Common myeloid progenitor, CD34-positive (primary cell): Measurements from ENCODE around the gene BICC1.

Source experiments
- CTCF ChIA-PET: fragments of 350-600 bp; sonication (Branson Sonifier 250); formaldehyde crosslinking; loops from one replicate; lab custom pipeline; 2021; ENCODE audit warnings: antibody characterized with exemption; lab: Charles Lee
- POLR2A ChIA-PET: fragments of 350-600 bp; sonication (Branson Sonifier 250); formaldehyde crosslinking; loops from one replicate; lab custom pipeline; 2021; ENCODE audit warnings: antibody characterized with exemption; lab: Charles Lee
- DNase-seq, 3 donors: peaks; one replicate each; pipeline versions ENCODE4 v3.0.0 to v3.0.0-alpha.2; 2013
- H3K27ac ChIP-seq, 2 experiments: 1 replicate in 1 of 2; 2 replicates in 1 of 2; pipeline ENCODE4 v1.7.0; 2013; ENCODE audit warnings: inconsistent platforms in 2 of 2, low read length in 2 of 2, mild to moderate bottlenecking in 2 of 2, low read depth in 1 of 2, moderate library complexity in 1 of 2; ENCODE audit not compliant: severe bottlenecking in 2 of 2, insufficient read depth in 1 of 2, poor library complexity in 1 of 2
- H3K27me3 ChIP-seq, 5 experiments: replicated peaks in 2 of 5; 1 replicate in 3 of 5; 2 replicates in 2 of 5; pipeline versions ENCODE4 v1.6.1 to v1.7.0; 2013; ENCODE audit warnings: low read length in 4 of 5, mild to moderate bottlenecking in 2 of 5, moderate library complexity in 2 of 5, inconsistent platforms in 1 of 5; ENCODE audit not compliant: insufficient read depth in 5 of 5, control insufficient read depth in 4 of 5
- H3K36me3 ChIP-seq, 4 experiments: 1 replicate in 2 of 4; 2 replicates in 2 of 4; pipeline versions ENCODE4 v1.6.1 to v1.7.0; 2013; ENCODE audit warnings: low read length in 3 of 4, control low read depth in 1 of 4, mild to moderate bottlenecking in 1 of 4; ENCODE audit not compliant: control insufficient read depth in 4 of 4, insufficient read depth in 4 of 4
- H3K4me1 ChIP-seq, 4 experiments: 1 replicate in 3 of 4; 2 replicates in 1 of 4; pipeline versions ENCODE4 v1.6.1 to v1.7.1; 2013; ENCODE audit warnings: low read length in 3 of 4, mild to moderate bottlenecking in 3 of 4, control low read depth in 1 of 4, inconsistent platforms in 1 of 4, moderate library complexity in 1 of 4; ENCODE audit not compliant: control insufficient read depth in 4 of 4, insufficient read depth in 4 of 4; ENCODE audit errors: control extremely low read depth in 1 of 4
- H3K4me3 ChIP-seq, 7 experiments: 1 replicate in 4 of 7; 2 replicates in 3 of 7; pipeline versions ENCODE4 v1.5.1 to v1.7.0; 2013; ENCODE audit warnings: mild to moderate bottlenecking in 7 of 7, low read length in 6 of 7, moderate library complexity in 6 of 7, inconsistent platforms in 2 of 7, low read depth in 2 of 7, control low read depth in 1 of 7; ENCODE audit not compliant: insufficient read depth in 4 of 7, control insufficient read depth in 1 of 7; ENCODE audit errors: extremely low read depth in 1 of 7
- H3K9me3 ChIP-seq, 5 experiments: 1 replicate in 4 of 5; 2 replicates in 1 of 5; pipeline versions ENCODE4 v1.6.1 to v1.7.1; 2013; ENCODE audit warnings: low read length in 4 of 5, mild to moderate bottlenecking in 2 of 5, inconsistent platforms in 1 of 5, low read depth in 1 of 5, moderate library complexity in 1 of 5; ENCODE audit not compliant: control insufficient read depth in 4 of 5, insufficient read depth in 2 of 5; ENCODE audit errors: control extremely low read depth in 1 of 5
- WGBS: methylation state at CpG from one replicate; pipeline ENCODE4 v1.1.5; 2013; ENCODE audit not compliant: insufficient coverage; 5-methylcytosine and 5-hydroxymethylcytosine counted together

Gene BICC1

GRCh38 chr10:58747687-58748086, 235.0 kb downstream of the BICC1 start:
- H3K9me3 ChIP-seq, result no peaks in the 10 kb centered on the region
- POLR2A ChIA-PET, result interaction anchor here (0.6 kb wide), 1 partner anchor 343 kb away, joined by 3 read pairs; no protein-coding TSS in a partner anchor
- no peak overlapping the region for H3K27ac ChIP-seq
- DNase-seq, result no peak
- no peaks in the 10 kb centered on the region for H3K36me3 ChIP-seq
- no peaks in the 10 kb centered on the region for H3K27me3 ChIP-seq
- H3K4me3 ChIP-seq, result no peak overlapping the region
- no peaks in the 10 kb centered on the region for H3K4me1 ChIP-seq
- CTCF ChIA-PET, result no interaction called here
- no CpG with 5 or more reads among the region's 2 CpGs for WGBS

- Histone ChIP-seq H3K27me3 (no peaks in the 10 kb centered on the region), H3K9me3 (no peaks in the 10 kb centered on the region), H3K4me1 (peaks cover 0 to 5% (median 0%) of the 10 kb centered on the region in 4 experiments), H3K27ac (no peak overlapping the region), H3K36me3 (no peaks in the 10 kb centered on the region), H3K4me3 (no peak overlapping the region)
- POLR2A ChIA-PET, result no interaction called here
- 61% methylated on average over 3 of the region's 3 CpGs for WGBS
- no peak for DNase-seq
- CTCF ChIA-PET, result no interaction called here
Measured at GRCh38 chr10:58752665-58753064, 240.0 kb downstream of the BICC1 start.

- H3K9me3 ChIP-seq, result no peaks in the 10 kb centered on the region
- 100% methylated on average over 1 of the region's 2 CpGs for WGBS
- H3K27ac ChIP-seq, result no peak overlapping the region
- CTCF ChIA-PET, result no interaction called here
- H3K4me1 ChIP-seq, result peaks cover 0 to 5% (median 0%) of the 10 kb centered on the region in 4 experiments
- no peak for DNase-seq
- POLR2A ChIA-PET, result no interaction called here
- H3K27me3 ChIP-seq, result no peaks in the 10 kb centered on the region
- no peak overlapping the region for H3K4me3 ChIP-seq
- no peaks in the 10 kb centered on the region for H3K36me3 ChIP-seq
Measured at GRCh38 chr10:58753425-58753824, 240.8 kb downstream of the BICC1 start.

- no peak overlapping the region for H3K27ac ChIP-seq
- WGBS, result 100% methylated on average over 3 of the region's 4 CpGs
- H3K36me3 ChIP-seq, result no peaks in the 10 kb centered on the region
- peaks cover 0 to 5% (median 0%) of the 10 kb centered on the region in 4 experiments for H3K4me1 ChIP-seq
- no peaks in the 10 kb centered on the region for H3K9me3 ChIP-seq
- H3K4me3 ChIP-seq, result no peak overlapping the region
- H3K27me3 ChIP-seq, result no peaks in the 10 kb centered on the region
- CTCF ChIA-PET, result no interaction called here
- DNase-seq, result no peak
- POLR2A ChIA-PET, result no interaction called here
Measured at GRCh38 chr10:58754469-58755339, 242.0 kb downstream of the BICC1 start.

- Histone ChIP-seq H3K9me3 (no peaks in the 10 kb centered on the region), H3K4me3 (no peak overlapping the region), H3K27me3 (no peaks in the 10 kb centered on the region), H3K36me3 (no peaks in the 10 kb centered on the region), H3K27ac (no peak overlapping the region), H3K4me1 (peaks cover 0 to 5% (median 0%) of the 10 kb centered on the region in 4 experiments)
- 100% methylated on average over 1 of the region's 1 CpG for WGBS
- DNase-seq, result no peak
- ChIA-PET POLR2A (no interaction called here), CTCF (no interaction called here)
Measured at GRCh38 chr10:58755340-58755610, 242.6 kb downstream of the BICC1 start.

GRCh38 chr10:58755677-58756076, 243.0 kb downstream of the BICC1 start:
- H3K27ac ChIP-seq, result no peak overlapping the region
- H3K27me3 ChIP-seq, result no peaks in the 10 kb centered on the region
- peak in 1 of 3 donors; percentile 17 for DNase-seq
- ChIA-PET CTCF (no interaction called here), POLR2A (no interaction called here)
- WGBS, result 75% methylated on average over 4 of the region's 4 CpGs
- no peaks in the 10 kb centered on the region for H3K36me3 ChIP-seq
- no peaks in the 10 kb centered on the region for H3K9me3 ChIP-seq
- H3K4me1 ChIP-seq, result peaks cover 0 to 5% (median 0%) of the 10 kb centered on the region in 4 experiments
- H3K4me3 ChIP-seq, result peak overlapping the region in 3 of 7 experiments; percentile 11 to 22 (median 13)

GRCh38 chr10:58756130-58756719, 243.6 kb downstream of the BICC1 start:
- 50% methylated on average over 1 of the region's 6 CpGs for WGBS
- no peak for DNase-seq
- Histone ChIP-seq H3K4me3 (peak overlapping the region in 2 of 7 experiments; percentile 11 to 13), H3K27ac (no peak overlapping the region), H3K4me1 (peaks cover 0 to 5% (median 0%) of the 10 kb centered on the region in 4 experiments), H3K9me3 (no peaks in the 10 kb centered on the region), H3K27me3 (no peaks in the 10 kb centered on the region), H3K36me3 (no peaks in the 10 kb centered on the region)
- CTCF ChIA-PET, result no interaction called here
- POLR2A ChIA-PET, result no interaction called here
